Measurements from ENCODE around the gene NECTIN1.

Gene NECTIN1

DNA sequence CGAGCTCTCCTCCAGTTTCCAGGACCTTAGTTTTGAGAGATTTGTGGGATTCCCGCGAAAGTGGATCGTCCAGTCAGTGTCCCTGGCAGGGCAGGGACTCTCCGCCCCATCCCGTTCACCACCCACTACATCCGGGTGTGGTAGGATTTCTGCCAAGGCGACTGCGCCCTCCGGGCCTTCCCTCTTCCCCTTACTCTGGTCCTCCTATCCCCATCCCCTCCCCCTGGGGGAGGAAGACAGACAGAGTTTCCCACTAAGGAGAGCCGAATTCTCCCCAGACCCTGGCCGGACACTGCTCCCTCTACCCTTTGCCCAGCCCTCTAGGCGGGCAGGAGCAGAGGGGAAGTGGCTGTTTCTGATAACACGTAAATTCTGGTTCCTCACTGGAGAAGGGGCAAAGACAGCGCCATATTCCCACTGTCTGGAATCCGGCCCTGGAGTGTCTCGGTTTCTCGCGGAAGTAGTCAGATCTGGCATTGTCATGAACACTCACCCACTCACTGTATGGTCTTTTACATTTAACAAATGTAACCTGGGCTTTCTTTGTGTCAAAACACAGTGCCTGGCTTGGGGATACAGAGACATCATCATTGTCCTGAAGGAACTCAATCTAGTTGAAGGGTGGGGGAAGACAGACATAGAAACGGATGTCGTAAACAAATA, 1.1 kb upstream of the NECTIN1 start:
- DNase-seq = no peak

DNA sequence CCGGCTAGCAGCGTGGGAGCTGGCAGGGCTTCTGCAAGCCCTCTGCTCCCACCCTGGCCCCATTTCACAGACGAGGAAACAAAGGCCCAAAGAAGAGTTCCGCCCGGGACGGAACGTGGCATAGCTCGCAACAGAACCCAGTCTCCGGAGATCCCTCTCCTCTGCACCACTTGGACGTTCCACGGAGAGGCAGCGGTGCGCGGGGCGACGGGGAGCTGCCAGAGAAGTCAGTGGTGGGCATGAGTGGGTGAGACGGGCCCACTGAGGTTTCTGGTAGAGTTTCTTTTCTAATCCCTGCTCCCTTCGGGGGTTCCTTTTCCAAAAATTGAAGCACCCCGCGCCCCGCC, 554 bp upstream of the NECTIN1 start:
- no peak for DNase-seq

DNA sequence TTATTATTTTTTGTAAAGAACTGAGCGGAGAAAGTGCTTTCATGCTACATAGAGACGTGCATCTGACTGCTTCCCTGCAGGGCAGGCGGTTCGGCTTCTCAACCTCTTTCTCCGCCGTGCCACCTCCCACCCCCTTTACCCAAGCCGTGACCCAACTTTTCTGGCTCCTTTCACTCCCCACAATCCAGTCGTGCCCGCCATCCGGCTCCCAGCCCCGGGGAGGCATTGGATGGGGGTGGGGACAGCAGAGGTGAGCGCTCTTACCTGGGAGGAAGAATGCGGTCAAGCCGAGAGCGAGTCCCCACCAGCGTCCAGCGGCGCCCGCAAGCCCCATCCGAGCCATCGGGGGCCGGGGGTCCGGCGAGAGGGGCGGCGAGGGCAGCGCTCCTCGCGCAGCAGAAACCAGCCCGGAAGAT, 781 bp downstream of the NECTIN1 start:
- peak; percentile 28 for DNase-seq

DNA sequence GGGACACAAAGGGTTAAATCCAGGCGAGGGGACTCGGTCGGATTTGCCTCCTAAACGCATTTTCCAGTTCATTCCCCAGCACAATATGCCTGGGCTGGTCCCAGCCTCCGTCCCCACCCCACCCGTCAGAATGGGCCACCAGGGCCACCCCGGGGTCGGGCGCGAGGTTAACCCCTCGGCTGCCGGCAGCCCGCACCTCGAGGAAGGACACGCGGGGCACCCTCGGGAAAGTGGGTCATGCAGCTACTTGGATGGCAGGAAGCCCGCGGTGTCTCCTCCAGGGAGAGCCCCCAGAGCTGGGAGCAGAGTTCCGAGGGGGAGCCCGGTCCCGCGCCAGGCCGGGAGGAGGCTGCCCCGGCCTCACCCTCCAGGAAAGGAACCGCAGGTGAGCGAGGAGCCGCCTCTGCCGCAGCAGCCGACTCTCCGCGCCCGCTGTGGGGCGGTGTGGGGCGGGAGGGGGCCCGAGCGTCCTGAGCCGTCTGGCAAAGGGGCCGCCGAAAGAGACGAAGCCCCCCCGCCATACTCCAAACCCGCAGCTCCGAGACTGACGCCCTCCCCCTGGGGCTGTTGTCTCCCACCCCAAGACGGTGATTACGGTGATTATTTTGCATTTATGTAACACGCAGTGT, 1.4 kb downstream of the NECTIN1 start:
- peak; percentile 49 for DNase-seq

DNA sequence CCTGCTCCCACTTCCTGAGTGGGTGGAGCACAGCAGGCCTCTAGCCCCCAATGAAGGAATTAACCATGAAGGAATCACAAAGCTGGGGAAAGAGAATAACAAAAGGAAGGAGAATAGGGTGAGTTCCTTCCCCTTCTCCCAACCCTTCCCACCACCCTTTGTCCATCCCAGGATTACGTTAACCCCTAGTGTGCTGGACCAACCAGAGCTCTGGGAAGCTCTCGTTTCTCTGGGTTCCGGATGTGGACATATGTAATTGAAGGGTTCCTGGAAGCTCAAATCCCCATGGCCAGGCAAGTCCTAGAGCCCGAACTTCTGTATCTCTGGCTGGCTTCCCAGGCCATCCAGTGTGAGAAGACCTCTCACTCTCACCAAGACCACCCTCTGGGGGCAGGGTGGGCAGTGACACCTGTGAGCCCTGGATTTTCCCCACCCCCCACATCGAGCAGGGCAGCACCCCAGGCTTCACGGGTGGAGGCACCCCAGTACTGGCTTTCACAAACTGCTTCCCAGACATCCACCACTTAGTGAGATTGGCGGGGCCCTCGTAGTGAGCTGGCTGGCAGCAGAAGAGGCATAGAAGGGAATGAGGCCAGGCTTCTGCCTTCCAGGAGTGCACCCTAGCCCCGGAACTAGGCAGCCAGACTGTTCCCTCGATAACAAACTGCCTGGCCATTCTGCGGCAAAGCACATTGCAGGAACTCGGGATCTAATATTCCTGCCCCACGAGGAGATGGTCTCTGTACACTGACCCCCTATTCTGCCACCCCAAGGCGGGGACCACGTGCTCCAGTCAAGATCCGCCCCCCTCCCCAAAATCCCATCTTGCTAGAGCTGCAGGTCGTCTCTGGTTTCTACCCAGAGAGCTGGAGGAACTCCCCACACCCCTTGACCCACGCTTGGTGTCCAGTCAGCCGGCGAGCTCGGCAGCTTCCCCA, 2.1 kb downstream of the NECTIN1 start:
- DNase-seq = no peak

DNA sequence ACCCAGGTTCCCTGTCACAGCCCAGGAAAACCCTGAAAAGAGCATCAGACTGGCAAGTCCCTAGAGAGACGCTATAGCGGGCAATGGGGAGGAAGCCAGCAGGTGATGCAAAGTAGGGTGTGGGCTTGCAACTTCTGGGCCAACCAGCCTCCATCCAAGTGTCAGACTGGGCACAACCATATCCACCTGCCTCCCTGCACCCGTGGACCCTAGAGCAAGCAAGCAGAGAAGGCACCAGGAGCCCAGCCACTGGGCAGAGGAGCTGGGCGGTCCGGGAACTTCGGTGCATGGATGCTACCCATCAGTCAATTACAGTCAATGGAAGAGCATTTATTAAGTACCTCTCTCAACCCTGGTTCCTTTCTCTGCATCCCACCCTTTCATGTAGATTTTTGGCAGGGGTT, 2.8 kb downstream of the NECTIN1 start:
- DNase-seq = no peak

DNA sequence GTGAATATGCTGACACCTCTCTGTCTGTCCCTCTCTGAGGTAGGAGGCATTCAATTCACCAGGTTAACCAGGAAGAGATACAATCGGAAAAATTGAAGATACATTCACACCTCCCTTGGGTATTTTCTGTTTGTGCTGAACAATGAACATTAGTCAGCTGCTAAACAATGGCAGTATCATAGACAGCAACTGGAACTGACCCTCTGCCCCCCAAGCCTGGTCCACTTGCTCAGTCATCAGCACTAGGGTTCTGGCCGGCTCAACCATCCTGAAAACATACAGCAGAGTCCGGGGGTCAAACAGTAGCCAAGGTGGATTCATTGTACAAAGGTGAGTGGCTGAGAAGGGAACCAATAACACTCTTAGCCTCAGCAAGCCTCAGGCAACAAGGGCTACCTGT, 4.0 kb downstream of the NECTIN1 start:
- DNase-seq = no peak

DNA sequence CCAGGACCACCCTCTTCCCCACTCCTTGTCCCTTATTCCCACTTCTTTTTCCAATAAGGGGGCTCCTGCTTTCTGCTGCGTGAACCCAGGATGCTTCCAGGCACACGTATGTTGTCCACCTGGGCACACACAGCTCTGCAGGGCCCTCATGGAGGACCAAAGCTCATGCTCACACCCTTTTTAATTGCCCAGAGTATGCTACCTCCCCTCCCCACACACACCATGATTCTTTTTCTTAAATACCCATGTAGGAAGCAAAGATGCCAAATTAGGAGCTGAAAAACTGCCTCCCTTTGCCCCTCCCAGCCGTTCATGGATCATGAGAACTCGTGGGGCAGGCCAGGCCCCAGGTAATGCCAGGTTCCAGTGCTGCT, 5.1 kb downstream of the NECTIN1 start:
- DNase-seq = no peak

DNA sequence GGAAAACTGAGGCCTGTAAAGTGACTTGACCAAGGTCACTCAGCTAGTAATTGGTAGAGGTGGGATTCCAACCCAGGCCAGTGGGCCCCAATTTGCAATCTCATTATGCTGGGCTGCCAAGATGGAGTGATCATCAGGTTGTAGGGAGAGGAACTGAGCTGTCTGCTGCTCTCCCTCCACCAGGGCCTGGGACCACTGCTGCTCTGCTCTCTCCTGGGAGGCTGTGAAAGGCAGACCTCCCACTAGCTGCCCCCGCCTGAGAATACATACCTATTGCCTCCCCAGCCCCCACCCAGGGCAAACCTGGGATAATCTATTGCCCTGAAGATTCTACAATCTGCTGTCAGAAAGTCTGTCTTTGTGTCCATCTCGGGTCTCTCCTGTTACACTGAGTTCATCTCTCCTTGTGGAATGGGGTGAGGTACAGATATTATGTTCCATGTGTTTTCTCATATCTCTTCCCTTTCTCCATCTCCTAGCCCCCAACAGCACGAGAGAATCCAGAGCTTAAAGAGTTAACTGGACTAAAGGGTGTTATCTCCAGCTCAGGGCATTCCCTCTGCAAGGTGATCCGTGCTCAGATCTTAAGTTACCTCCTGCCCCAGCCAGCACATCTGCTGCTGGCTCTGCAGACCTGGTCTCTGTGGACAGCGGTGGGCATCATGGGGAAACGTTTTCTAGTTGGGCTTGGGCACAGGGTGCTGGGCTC, 5.6 kb downstream of the NECTIN1 start:
- DNase-seq = no peak

DNA sequence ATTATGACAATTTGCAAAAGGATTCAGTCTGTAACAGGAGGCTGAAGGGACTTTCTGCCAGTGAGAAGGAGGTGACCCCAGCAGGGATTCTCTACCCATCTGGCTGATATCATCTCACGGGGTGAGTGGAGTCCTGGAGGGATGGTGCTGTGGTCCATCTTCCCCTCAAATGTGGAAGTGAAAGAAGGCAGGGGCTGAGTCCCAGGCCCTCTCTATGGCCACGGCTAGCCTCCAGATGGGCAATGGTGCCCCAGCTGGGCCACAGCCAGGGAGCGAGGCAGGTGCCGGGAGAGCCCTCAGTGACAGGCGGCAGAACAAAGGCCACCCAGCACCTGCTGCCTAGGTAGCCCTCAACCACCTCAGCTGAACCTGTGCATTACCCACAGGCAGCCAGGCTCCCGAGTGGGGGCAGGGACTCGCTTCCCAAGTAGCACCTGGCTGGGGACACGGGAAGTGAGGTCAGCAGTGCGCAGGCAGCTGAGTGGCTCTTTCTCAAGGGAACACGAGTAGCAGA, 6.7 kb downstream of the NECTIN1 start:
- no peak for DNase-seq

DNA sequence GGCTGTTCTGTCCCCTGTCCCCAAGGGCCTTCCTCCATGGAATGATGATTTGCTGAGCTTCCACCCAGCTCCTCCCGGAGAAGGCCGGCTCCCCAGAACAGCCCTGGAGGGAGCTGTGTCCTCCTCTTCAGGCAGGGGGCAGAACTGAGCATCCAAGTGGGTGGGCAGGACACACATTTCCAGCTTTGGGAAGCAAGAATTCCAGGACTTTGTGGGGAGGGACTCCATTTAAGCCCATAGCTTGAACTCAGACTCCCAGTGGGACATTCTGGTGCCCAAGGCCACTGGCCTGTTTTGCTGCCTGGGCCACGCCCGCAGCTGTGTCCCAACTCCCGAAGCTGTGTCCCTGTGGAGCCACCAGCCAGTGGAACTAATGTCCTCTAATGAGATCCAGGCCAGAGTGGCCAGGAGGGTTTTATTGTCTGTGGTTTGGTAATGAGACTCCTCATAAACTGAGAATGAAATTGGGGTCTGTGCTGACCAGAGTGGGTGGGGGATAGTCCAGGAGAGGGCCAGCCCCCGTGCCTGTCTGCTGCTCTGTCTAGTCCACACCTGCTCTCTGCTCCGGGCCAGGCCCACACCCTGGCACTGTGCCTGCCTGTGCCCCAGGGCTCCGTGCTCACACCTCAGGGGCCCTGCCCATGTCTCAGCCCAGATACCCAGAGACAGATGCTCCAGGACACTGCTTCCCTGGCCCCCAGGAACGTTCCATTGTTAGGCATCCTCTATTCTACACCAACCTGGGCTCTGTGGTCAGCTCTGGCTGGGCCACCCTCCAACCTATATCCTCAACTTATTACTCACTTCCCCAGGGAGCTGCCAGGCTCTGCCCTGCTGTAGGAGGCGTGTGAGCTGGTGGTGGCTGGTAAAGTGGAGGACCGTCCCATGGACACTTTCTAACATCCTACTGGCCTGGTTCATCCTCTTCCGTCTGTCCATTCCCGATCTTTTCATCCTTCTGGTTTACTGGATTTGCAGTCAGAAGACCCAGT, 7.6 kb downstream of the NECTIN1 start:
- no peak for DNase-seq

DNA sequence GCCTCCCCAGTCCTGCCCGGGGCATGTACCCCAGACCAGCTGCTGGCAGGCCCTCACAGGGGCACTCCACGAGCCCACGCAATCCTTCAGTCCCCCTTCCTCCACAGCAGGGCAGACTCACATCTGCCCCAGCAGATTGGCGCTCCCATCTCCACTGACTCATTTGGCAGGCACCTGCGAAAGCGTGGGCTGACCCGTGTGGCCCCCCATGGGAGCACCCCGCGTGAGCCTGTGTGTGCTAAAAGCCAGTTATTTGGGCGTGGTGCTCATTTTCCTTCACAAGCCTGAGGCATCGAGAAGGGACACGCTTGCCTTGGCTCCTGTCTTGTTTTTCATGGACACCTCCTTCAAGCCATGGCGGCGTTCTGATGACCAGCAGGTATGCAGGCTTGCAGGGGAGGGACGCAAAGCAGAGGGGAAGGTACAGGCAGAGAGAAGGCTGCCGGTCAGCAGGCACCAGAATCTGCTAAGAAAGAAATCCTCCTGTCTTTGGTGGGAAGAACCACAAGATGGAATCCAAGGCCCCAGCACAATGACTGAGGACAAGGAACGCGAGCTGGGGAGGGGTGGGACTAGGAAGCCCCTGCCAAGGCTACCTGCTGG, 8.6 kb downstream of the NECTIN1 start:
- DNase-seq = no peak

DNA sequence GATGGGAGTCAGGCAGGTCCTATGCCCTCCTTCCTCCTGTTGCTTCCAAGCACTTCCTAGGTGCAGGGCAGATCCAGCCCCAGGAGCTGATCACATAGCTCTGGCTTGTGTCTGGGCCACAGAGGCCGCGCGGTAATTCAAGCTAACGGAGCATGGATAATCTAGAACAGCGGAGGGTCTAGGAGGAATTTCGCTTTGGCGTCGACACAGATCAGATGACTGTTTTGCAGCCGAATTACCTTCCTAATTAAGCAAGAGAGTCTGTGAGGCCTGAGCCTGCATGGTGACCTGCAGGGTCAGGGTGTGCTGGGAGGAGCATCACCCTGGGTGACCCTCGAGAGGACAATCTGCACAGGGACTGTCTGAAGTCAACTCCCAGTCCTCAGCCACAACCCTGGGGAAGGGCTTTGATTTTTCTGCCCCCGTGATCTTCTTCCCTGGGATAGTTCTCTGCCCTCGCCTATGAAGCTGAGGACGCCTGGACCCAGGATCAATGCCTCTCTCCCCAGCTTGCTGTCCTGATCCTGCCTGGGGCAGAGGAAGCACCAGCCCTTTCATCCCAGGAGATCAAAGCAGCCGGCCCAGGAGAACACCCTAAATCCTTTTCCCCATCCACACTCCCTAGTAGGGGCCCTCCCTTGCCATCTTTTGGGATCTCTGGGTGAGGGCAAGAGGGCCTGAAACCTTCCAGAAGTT, 11.0 kb downstream of the NECTIN1 start:
- DNase-seq = no peak

DNA sequence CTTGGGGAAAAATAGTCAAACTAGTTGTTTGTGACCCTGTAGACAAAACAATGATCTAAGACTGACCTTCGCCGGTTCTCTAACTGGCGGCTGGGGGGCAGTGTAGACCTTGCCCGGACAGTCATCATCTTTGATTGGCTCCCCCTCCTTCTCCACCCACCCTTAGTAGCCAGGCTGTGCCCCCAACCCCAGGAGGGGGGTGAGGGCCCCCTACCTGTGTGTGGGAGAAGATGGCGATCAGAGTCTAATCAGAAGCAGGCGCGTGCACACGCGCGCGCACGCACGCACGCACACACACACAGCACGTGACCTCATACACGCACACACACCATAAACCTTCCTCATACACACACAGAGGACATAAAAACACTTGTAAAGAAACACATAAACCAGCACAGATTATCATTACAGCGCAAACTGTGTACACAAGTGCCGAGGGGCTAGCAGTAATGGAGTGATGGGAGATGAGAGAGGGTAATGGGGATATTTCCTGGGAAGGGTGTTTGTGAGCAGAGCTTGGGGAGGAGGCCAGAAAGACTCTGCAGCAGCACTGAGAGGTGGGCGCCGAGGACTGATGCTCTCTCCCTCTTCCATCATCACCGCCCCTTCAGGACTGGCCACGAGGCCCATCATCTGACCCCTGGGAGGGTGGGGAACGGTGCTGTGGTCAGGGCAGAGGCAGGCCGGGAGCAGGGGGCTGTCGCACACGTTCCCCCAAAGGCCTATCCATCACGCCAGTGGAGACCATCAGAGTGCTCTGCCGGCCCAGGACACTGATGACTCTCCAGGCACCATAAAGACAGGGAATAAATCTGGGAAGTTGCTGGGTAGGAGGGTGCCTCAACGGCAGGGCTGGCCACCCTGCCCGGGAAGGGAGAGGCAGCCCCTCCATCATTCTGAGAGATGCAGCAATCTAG, 12.2 kb downstream of the NECTIN1 start:
- no peak for DNase-seq

DNA sequence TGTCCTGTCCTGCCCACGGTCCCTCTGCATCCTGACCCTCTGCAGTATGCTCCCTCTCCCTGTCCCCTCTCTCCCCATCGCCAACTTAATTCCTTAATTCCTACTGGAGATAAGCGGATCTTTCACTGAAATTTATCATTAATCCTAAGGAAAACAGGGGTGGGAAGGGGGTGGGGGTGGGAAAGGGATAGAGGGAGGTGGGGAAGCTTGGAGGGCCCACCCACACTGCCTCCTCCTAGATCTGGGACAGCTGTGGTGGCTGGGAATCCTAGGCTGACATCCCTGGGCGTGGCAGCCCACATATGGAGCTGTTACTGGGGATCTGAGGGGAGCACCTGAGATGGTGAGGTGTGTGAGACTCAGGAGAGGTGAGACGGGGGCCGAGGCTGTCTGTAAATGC, 14.4 kb downstream of the NECTIN1 start:
- DNase-seq = no peak

DNA sequence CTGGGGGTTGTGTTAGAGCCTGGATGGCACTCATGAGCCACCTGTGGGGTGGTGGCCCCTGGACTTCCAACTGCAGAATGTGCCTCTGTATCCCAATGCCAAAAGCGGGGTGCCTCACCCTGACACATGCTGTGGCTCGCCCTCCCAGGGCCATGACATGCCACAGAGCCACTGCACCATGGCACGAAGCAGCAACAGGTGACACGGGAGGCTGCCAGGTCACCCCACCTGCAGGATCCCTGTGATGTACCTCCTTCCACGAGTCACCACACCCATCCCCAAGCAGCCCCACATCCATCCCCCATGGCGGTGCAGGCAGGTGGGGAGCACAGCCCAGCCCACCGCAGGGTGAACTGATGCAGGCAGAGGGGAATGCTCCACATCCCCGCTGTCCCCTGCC, 14.8 kb downstream of the NECTIN1 start:
- DNase-seq = no peak

DNA sequence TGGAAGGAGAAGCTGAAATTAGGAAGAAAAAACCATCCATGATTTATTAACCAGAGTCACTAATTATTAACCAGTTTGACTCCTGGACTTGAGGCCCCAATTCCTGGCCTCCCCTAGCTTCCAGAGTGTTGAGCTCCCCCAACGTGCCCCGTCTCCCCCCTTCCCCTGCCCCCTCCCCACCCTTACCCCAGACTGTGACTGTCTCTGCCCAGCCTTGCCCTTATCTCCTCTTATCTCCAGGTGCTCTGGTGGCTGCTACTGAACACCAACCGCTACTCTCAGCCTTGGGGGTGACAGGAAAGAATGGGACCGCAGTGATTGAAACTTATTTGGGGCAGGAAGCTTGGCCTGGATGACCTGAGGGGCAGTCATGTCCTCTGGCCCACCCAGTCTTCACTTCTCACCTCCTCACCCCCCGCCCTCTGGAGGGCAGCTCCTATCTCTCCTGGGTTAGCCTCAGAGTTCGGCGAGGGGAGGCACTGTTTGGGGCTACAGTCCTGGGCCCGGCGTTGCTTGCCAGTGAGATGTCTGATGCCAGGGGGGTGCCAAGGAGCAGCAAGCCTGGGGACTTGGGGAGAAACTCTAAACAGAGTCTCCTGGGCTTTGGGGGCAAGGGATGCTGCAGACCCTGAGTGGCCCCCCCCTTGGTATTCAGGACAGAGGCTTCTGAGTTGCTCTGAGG, 15.5 kb downstream of the NECTIN1 start:
- DNase-seq = no peak

DNA sequence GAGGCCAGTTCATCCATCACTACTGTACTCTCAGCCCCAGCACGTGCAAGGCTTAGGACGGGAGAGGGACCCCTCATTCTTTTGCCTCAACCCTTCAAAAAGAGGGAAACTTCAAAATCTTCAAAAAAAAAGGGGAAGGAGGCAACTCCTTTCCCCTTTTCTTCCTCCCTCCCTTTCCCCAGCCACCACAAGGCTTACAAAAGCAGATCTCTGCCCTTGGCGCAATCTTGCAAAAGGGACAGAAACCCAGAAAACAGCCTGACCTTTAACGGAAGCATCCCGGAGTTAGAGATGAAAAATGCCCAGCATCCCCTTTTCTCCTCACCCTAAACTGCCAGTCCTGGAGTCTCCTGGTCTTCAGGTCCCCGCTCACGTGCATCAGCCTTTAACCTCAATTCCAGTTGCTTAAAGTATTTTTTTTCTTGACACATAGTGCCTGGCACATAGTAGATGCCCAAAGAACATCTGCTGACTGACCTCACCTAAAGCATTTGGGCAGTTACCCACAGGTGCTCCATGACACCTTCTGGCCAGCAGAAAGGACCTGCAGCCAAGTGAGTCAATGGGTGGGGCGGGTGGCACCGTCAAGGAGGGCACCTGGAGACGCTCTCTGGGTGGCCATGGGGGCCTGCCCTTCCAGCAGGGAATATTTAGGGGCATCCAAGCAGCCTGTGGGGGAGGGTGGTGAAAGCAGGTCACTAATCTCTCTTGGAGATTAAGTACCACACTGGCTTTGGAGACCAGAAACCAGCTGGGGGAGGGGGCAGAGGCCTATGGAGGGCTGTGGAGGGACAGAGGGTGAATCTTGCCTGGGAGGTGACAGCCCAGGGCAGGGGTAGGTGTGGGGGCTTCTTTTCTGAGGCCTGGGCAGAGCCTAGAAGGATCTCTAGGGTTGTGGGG, 16.3 kb downstream of the NECTIN1 start:
- no peak for DNase-seq

Data from activated T-cell treated with anti-CD3 and anti-CD28 coated beads, Interleukin-2, amount 50 U/mL, for 1 hour (primary cell).